ENCODE measurements around the gene VGLL4. TPM values are rescaled to one million over a fixed set of nuclear protein-coding genes. Genes with fewer than 3 reads are reported as not detected.

Gene VGLL4
- total RNA-seq, 1 experiment from 2014 or later = 26.9 TPM

DNA sequence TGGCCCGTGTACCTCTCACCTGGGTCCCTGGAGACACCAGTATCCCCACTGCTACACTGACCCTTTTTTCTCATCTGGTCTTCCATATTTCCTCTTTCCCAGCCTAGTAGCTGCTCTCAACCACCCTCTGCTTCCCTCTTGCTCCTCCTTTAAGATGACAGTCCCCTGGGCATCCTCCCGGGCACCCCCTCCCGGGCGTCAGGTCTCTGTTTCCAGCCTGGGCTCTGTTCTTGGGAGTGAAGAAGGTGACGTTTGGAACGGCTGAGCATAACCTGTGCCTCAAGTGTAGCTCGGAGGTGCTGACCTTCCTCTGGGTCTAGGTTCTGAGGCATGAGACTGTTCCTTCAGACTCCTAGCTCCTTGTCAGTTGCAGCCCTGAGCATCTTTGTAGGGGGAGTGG is 101.2 kb downstream of the VGLL4 start:
- Histone ChIP-seq H3K27me3 (replicated peaks) (no peaks in the 10 kb centered on the region), H3K36me3 (no peaks in the 10 kb centered on the region; the same call in 1 of the 2 replicates), H3K27ac (no peak overlapping the region), H3K4me3 (no peak overlapping the region), H3K4me1 (replicated peaks) (peaks cover 39% of the 10 kb centered on the region), H3K9me3 (replicated peaks) (no peaks in the 10 kb centered on the region)
- DNase-seq (ENCODE audit: low read depth in 1 of 2, low spot score in 2 of 2) = no peak

DNA sequence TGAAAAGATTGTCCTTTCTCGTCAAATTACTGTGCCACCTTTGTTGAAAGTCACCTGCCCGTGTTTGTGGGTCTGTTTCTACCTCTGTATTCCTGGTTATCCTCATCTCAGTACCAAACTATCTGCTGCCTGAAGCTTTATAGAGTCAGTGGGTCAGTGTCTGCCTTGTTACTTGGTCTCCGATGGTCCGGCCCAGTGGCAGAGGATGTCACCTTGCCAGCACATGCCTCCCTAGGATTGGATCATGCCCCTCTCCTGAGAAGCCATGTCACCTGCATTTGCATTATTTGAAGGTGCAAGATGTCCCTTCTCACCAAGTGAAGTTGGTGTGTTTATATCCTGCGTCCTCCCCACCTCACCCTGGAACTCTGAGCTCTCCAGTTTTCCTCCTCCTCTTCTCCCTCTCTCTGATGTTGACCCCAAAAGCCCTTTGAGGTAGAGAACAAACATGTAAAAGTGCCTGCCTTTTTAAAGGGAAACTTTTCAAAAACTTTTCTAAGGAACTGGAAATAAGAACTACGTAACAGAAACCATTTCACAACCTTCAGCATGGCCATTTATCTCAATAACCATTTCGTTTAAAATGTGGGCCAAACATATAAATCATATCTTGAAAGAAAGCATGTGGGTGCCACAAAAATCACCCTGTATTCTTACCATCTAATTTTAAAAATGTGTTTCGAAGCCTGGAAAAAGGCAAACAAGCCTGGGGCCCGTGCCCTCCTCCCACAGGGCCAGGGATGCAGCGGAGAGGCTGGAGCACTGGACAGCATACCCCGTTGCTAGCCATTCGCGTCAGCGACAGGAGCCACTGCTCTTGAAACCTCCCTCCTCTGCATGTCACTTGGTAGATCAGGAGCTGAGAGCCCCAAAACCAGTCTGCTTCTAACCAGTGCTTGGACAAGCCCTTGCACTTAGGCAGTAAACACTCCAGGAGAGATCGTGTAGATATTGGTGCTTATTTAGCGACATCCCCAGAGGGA is 102.1 kb downstream of the VGLL4 start:
- no peaks in the 10 kb centered on the region for H3K36me3 ChIP-seq
- no peaks in the 10 kb centered on the region for H3K9me3 ChIP-seq (replicated peaks)

GRCh38 chr3:11539677-11540076 is 104.0 kb downstream of the VGLL4 start:
- no peak overlapping the region for H3K27ac ChIP-seq
- no peaks in the 10 kb centered on the region for H3K36me3 ChIP-seq
- no peak overlapping the region for H3K4me3 ChIP-seq
- no peaks in the 10 kb centered on the region for H3K27me3 ChIP-seq (replicated peaks)
- no peaks in the 10 kb centered on the region for H3K9me3 ChIP-seq (replicated peaks)
- peaks cover 10% of the 10 kb centered on the region for H3K4me1 ChIP-seq (replicated peaks)
- DNase-seq (ENCODE audit: low read depth in 1 of 2, low spot score in 2 of 2) = no peak

More for the DNA sequence above, 102.1 kb downstream of the VGLL4 start:
- Histone ChIP-seq H3K27ac (no peak overlapping the region), H3K4me3 (no peak overlapping the region), H3K27me3 (replicated peaks) (no peaks in the 10 kb centered on the region), H3K4me1 (replicated peaks) (peaks cover 29% of the 10 kb centered on the region)
- no peak for DNase-seq (ENCODE audit: low read depth in 1 of 2, low spot score in 2 of 2)

- Histone ChIP-seq H3K27ac (no peak overlapping the region), H3K9me3 (replicated peaks) (no peaks in the 10 kb centered on the region), H3K27me3 (replicated peaks) (no peaks in the 10 kb centered on the region)
Measured at GRCh38 chr3:11539218-11539617, 104.5 kb downstream of the VGLL4 start.

DNA sequence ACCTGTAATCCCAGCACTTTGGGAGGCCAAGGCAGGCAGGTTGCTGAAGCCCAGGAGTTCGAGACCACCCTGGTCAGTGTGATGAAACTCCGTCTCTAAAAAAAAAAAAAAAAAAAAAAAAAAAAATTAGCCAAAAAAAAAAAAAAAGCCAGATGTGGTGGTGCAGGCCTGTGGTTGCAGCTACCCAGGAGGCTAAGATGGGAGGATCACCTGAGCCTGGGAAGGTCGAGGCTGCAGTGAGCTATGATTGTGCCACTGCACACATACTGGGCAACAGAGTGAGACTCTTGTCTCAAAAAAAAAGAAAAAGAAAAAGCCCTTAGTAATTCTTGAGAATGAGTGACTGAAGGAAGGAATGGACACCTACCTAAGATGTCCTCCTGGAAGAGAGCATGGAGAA is 105.1 kb downstream of the VGLL4 start:
- DNase-seq (ENCODE audit: low read depth in 1 of 2, low spot score in 2 of 2) = no peak
- no peaks in the 10 kb centered on the region for H3K36me3 ChIP-seq
- H3K4me3 ChIP-seq = no peak overlapping the region
- no peaks in the 10 kb centered on the region for H3K9me3 ChIP-seq (replicated peaks)
- no peaks in the 10 kb centered on the region for H3K27me3 ChIP-seq (replicated peaks)
- peaks cover 3% of the 10 kb centered on the region; the same call in 1 of the 2 replicates for H3K4me1 ChIP-seq (replicated peaks)
- H3K27ac ChIP-seq = no peak overlapping the region

More at GRCh38 chr3:11539218-11539617, 104.5 kb downstream of the VGLL4 start:
- DNase-seq (ENCODE audit: low read depth in 1 of 2, low spot score in 2 of 2) = no peak
- Histone ChIP-seq H3K4me3 (no peak overlapping the region), H3K36me3 (no peaks in the 10 kb centered on the region), H3K4me1 (replicated peaks) (peaks cover 5% of the 10 kb centered on the region)

- H3K36me3 ChIP-seq = no peaks in the 10 kb centered on the region
- no peak overlapping the region for H3K27ac ChIP-seq
- H3K4me1 ChIP-seq (replicated peaks) = peaks cover 14% of the 10 kb centered on the region
- no peak overlapping the region for H3K4me3 ChIP-seq
- DNase-seq (ENCODE audit: low read depth in 1 of 2, low spot score in 2 of 2) = no peak
- no peaks in the 10 kb centered on the region for H3K9me3 ChIP-seq (replicated peaks)
- H3K27me3 ChIP-seq (replicated peaks) = no peaks in the 10 kb centered on the region
Measured at GRCh38 chr3:11536936-11537612, 106.6 kb downstream of the VGLL4 start.

GRCh38 chr3:11536132-11536935 is 107.4 kb downstream of the VGLL4 start:
- Histone ChIP-seq H3K36me3 (no peaks in the 10 kb centered on the region), H3K4me3 (no peak overlapping the region), H3K27ac (no peak overlapping the region), H3K9me3 (replicated peaks) (no peaks in the 10 kb centered on the region), H3K27me3 (replicated peaks) (no peaks in the 10 kb centered on the region), H3K4me1 (replicated peaks) (peaks cover 14% of the 10 kb centered on the region)
- DNase-seq (ENCODE audit: low read depth in 1 of 2, low spot score in 2 of 2) = no peak

DNA sequence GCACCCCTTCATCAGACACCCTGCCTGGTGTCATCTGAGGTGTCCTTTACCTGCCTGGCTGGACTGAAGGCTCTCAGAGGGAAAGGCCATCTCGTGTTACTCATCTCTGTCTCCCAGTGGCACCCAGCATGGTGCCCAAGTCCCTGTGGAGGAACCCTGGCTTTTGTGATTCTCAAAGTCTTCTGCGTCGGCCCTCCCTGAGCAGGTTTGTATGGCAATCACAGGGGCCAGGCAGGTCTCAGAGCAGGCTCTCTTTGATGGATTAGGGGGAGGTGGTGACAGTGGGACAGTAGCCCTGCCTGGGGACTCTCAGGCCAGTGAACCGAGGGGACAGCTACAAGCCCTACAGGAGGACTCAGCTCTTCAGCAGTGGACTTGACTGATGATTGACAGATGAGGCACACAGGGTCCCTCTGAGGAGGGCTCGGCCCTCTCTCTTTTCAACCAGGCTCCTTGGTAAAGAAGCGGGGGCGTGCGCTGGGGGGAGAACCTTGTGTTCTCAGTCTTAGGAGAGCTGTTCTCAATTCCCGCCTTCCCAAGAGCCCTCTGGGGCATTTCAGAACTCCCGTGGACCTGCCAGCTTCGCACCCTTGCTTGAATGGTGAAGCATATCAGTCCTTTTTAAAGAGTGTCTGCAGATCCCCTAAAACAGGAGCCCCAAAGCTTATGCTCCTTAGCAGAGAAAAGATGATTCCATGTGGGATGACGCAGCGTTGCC is 108.3 kb downstream of the VGLL4 start:
- no peak overlapping the region for H3K4me3 ChIP-seq
- H3K36me3 ChIP-seq = no peaks in the 10 kb centered on the region
- no peaks in the 10 kb centered on the region for H3K9me3 ChIP-seq (replicated peaks)
- peaks cover 22% of the 10 kb centered on the region for H3K4me1 ChIP-seq (replicated peaks)
- no peak for DNase-seq (ENCODE audit: low read depth in 1 of 2, low spot score in 2 of 2)
- no peak overlapping the region for H3K27ac ChIP-seq
- no peaks in the 10 kb centered on the region for H3K27me3 ChIP-seq (replicated peaks)

GRCh38 chr3:11534793-11535101 is 109.0 kb downstream of the VGLL4 start:
- no peak for DNase-seq (ENCODE audit: low read depth in 1 of 2, low spot score in 2 of 2)
- Histone ChIP-seq H3K4me3 (no peak overlapping the region), H3K36me3 (no peaks in the 10 kb centered on the region), H3K9me3 (replicated peaks) (no peaks in the 10 kb centered on the region), H3K4me1 (replicated peaks) (peaks cover 29% of the 10 kb centered on the region), H3K27me3 (replicated peaks) (no peaks in the 10 kb centered on the region), H3K27ac (no peak overlapping the region)

GRCh38 chr3:11534011-11534792 is 109.5 kb downstream of the VGLL4 start:
- no peak overlapping the region for H3K4me3 ChIP-seq
- H3K27me3 ChIP-seq (replicated peaks) = no peaks in the 10 kb centered on the region
- no peak for DNase-seq (ENCODE audit: low read depth in 1 of 2, low spot score in 2 of 2)
- H3K4me1 ChIP-seq (replicated peaks) = peaks cover 34% of the 10 kb centered on the region
- no peak overlapping the region for H3K27ac ChIP-seq
- no peaks in the 10 kb centered on the region for H3K36me3 ChIP-seq
- H3K9me3 ChIP-seq (replicated peaks) = no peaks in the 10 kb centered on the region

DNA sequence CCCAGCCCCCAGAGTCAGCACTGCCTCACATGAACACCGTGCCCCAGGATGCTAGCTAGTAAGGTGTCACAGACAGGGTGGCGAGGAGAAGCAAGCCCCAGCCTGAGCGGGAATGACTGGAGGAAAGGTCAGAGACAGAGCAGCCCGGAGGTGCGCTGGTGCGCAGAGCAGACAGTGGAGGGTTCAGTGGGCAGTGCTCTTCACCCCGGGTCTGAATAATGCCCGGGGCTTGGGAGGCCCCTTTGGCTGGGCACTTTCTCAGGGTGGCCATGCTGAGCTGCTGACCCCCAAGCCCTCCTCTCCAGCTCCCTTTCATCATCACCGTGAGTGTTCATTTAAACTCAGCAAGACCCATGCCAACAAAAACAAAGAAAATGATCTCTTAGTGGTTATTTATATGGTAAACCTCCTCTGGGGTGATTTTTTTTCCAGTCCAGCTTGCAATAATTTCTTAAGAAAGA is 110.8 kb downstream of the VGLL4 start:
- Histone ChIP-seq H3K27me3 (replicated peaks) (no peaks in the 10 kb centered on the region), H3K4me3 (no peak overlapping the region), H3K27ac (no peak overlapping the region), H3K4me1 (replicated peaks) (peaks cover 35% of the 10 kb centered on the region), H3K9me3 (replicated peaks) (no peaks in the 10 kb centered on the region), H3K36me3 (no peaks in the 10 kb centered on the region)
- DNase-seq (ENCODE audit: low read depth in 1 of 2, low spot score in 2 of 2) = no peak

- Histone ChIP-seq H3K9me3 (replicated peaks) (no peaks in the 10 kb centered on the region), H3K36me3 (no peaks in the 10 kb centered on the region), H3K27me3 (replicated peaks) (no peaks in the 10 kb centered on the region), H3K27ac (peak overlapping the region; percentile 36; the same call in 1 of the 2 replicates), H3K4me3 (no peak overlapping the region), H3K4me1 (replicated peaks) (peaks cover 35% of the 10 kb centered on the region)
- DNase-seq (ENCODE audit: low read depth in 1 of 2, low spot score in 2 of 2) = peak; percentile 70 to 80
Measured at GRCh38 chr3:11530153-11530721, 113.5 kb downstream of the VGLL4 start.

Measured in SJSA1 (cell line).